WTC11 (cell line): Measurements from ENCODE around the gene HBB. TPM values are rescaled to one million over a fixed set of nuclear protein-coding genes. Genes with fewer than 3 reads are reported as not detected.
"Not testable (repeated sequence)": the region's sequence is repeated elsewhere in the genome, so short reads cannot be mapped to it uniquely, and the experiment has no call there.

Source experiments
- ATAC-seq: fragments of 200-7000 bp; cut with Tn5 transposase; 2 replicates; pipeline ENCODE4 v1.10.0; 2021; ENCODE audit warnings: mild to moderate bottlenecking, moderate library complexity
- CTCF ChIA-PET: fragments of 300-600 bp; sonication (Branson Sonifier 250); formaldehyde crosslinking; loops from one replicate; lab custom pipeline; 2021; ENCODE audit warnings: antibody characterized with exemption; lab: Charles Lee
- POLR2A ChIA-PET: fragments of 350-600 bp; sonication (Branson Sonifier 250); formaldehyde crosslinking; loops from one replicate; lab custom pipeline; 2021; ENCODE audit warnings: antibody characterized with exemption; lab: Charles Lee
- DNase-seq: peaks from one replicate; pipeline ENCODE4 v3.0.0; 2021; ENCODE audit warnings: low spot score
- H3K27ac Mint-ChIP-seq: 2 replicates; pipeline ENCODE4 v1.8.0; 2021; ENCODE audit warnings: mixed read lengths
- H3K27me3 Mint-ChIP-seq: 2 replicates; pipeline ENCODE4 v1.8.0; 2021; ENCODE audit warnings: low read depth, mild to moderate bottlenecking, moderate library complexity, mixed read lengths
- H3K36me3 Mint-ChIP-seq: 2 replicates; pipeline ENCODE4 v1.8.0; 2021; ENCODE audit warnings: mixed read lengths
- H3K4me1 Mint-ChIP-seq: 2 replicates; pipeline ENCODE4 v1.8.0; 2022; ENCODE audit warnings: mixed read lengths
- H3K4me3 Mint-ChIP-seq: 2 replicates; pipeline ENCODE4 v1.8.0; 2021; ENCODE audit warnings: mild to moderate bottlenecking, moderate library complexity, mixed read lengths
- H3K9me3 Mint-ChIP-seq: 2 replicates; pipeline ENCODE4 v1.8.0; 2021; ENCODE audit warnings: mixed read lengths
- ARID4B ChIP-seq: sonication (generic); formaldehyde crosslinking; IDR thresholded peaks from 2 replicates; pipeline ENCODE4 v1.8.0; 2023; ENCODE audit warnings: missing genetic modification reagents, mild to moderate bottlenecking, borderline replicate concordance
- E2F4 ChIP-seq: sonication (generic); formaldehyde crosslinking; IDR thresholded peaks from 2 replicates; pipeline ENCODE4 v1.8.1; 2022; ENCODE audit warnings: low read depth, mild to moderate bottlenecking, moderate library complexity, missing genetic modification reagents, borderline replicate concordance
- FOXP1 ChIP-seq: sonication (generic); formaldehyde crosslinking; IDR thresholded peaks from 2 replicates; pipeline ENCODE4 v1.8.0; 2022; ENCODE audit warnings: missing genetic modification reagents, mild to moderate bottlenecking, moderate library complexity, borderline replicate concordance
- GRHL2 ChIP-seq: fragments of 250-450 bp; sonication (Bioruptor Pico); IDR thresholded peaks from 2 replicates; pipeline ENCODE4 v1.8.0; 2022; ENCODE audit warnings: mild to moderate bottlenecking, moderate library complexity; ENCODE audit not compliant: insufficient replicate concordance, severe bottlenecking
- NR2C2 ChIP-seq: sonication (generic); formaldehyde crosslinking; IDR thresholded peaks from 2 replicates; pipeline ENCODE4 v1.8.0; 2022; ENCODE audit warnings: mild to moderate bottlenecking, missing genetic modification reagents
- SMAD4 ChIP-seq: sonication (generic); formaldehyde crosslinking; IDR thresholded peaks from 2 replicates; pipeline ENCODE4 v1.8.0; 2022; ENCODE audit warnings: mild to moderate bottlenecking, missing genetic modification reagents
- SP1 ChIP-seq: sonication (generic); formaldehyde crosslinking; conservative IDR thresholded peaks from 2 replicates; pipeline ENCODE4 v1.8.1; 2022; ENCODE audit warnings: missing genetic modification reagents
- TCF7 ChIP-seq: sonication (generic); formaldehyde crosslinking; IDR thresholded peaks from 2 replicates; pipeline ENCODE4 v1.8.0; 2022; ENCODE audit warnings: mild to moderate bottlenecking, low read depth, missing genetic modification reagents, moderate library complexity
- ZNF121 ChIP-seq: sonication (generic); formaldehyde crosslinking; IDR thresholded peaks from 2 replicates; pipeline ENCODE4 v1.8.0; 2023; ENCODE audit warnings: missing genetic modification reagents
- ZNF219 ChIP-seq: sonication (generic); formaldehyde crosslinking; IDR thresholded peaks from 2 replicates; pipeline ENCODE4 v1.8.0; 2023; ENCODE audit warnings: missing genetic modification reagents, mild to moderate bottlenecking, borderline replicate concordance
- ZNF317 ChIP-seq: sonication (generic); formaldehyde crosslinking; IDR thresholded peaks from 2 replicates; pipeline ENCODE4 v1.8.1; 2023; ENCODE audit warnings: low read depth, mild to moderate bottlenecking, moderate library complexity, missing genetic modification reagents, borderline replicate concordance
- ZNF532 ChIP-seq: fragments of 250-450 bp; sonication (Bioruptor Pico); IDR thresholded peaks from 2 replicates; pipeline ENCODE4 v1.9.0; 2021; ENCODE audit warnings: mild to moderate bottlenecking, borderline replicate concordance
- total RNA-seq: library from RNA; stranded (reverse); gene quantifications from 3 replicates; pipeline ENCODE4 v1.2.3, GENCODE V29; 2021

The HBB gene
- total RNA-seq, 1 experiment from 2014 or later, result not detected

- no peak for TF ChIP-seq ZNF532 (CRISPR knock-in tag)
- TF ChIP-seq E2F4 (CRISPR knock-in tag), result no peak
- TF ChIP-seq SP1, result no peak
- TF ChIP-seq ZNF219 (CRISPR knock-in tag), result no peak
- TF ChIP-seq SMAD4 (CRISPR knock-in tag), result no peak
- no peak for TF ChIP-seq FOXP1 (CRISPR knock-in tag)
- TF ChIP-seq TCF7 (CRISPR knock-in tag), result no peak
- TF ChIP-seq NR2C2 (CRISPR knock-in tag), result no peak
- TF ChIP-seq, all 79 proteins: peak for 0
These were observed 24.9 kb upstream of the HBB start (continued) for GRCh38 chr11:5251746-5252145.

- no peak for TF ChIP-seq GRHL2 (CRISPR knock-in tag)
- TF ChIP-seq ZNF317, result no peak
- TF ChIP-seq ARID4B (CRISPR knock-in tag), result no peak
- no peak for TF ChIP-seq ZNF121 (CRISPR knock-in tag)
- TF ChIP-seq, all 79 proteins: peak for 0
- Mint-ChIP-seq H3K4me1 (no peaks in the 10 kb centered on the region), H3K4me3 (no peak overlapping the region), H3K27ac (no peak overlapping the region), H3K36me3 (no peaks in the 10 kb centered on the region), H3K9me3 (no peaks in the 10 kb centered on the region), H3K27me3 (peaks cover 12% of the 10 kb centered on the region)
- POLR2A ChIA-PET, result no interaction called here
- CTCF ChIA-PET, result no interaction called here
- no peak for DNase-seq
- ATAC-seq, result no peak
These were observed 23.8 kb upstream of the HBB start for GRCh38 chr11:5250543-5251204.

- H3K36me3 Mint-ChIP-seq, CTCF ChIA-PET, H3K4me1 Mint-ChIP-seq, H3K27ac Mint-ChIP-seq, POLR2A ChIA-PET, H3K9me3 Mint-ChIP-seq, DNase-seq, H3K4me3 Mint-ChIP-seq, ATAC-seq, H3K27me3 Mint-ChIP-seq: not testable (repeated sequence)
These were observed 23.0 kb upstream of the HBB start, which contains the start of gene HBG1 for GRCh38 chr11:5249807-5250396. Gene HBG1, minus strand, starts transcription at chr11:5249857. Its CDS starts 53 bp downstream, at chr11:5249804.

- H3K9me3 Mint-ChIP-seq, POLR2A ChIA-PET, H3K36me3 Mint-ChIP-seq, CTCF ChIA-PET, H3K4me3 Mint-ChIP-seq, H3K27ac Mint-ChIP-seq, ATAC-seq, DNase-seq, H3K4me1 Mint-ChIP-seq, H3K27me3 Mint-ChIP-seq: not testable (repeated sequence)
These were observed 21.6 kb upstream of the HBB start for GRCh38 chr11:5248498-5248897.
